HepG2 (cell line): ENCODE results near the gene EXOC3. TPM values are rescaled to one million over a fixed set of nuclear protein-coding genes. Genes with fewer than 3 reads are reported as not detected.

Experiments used
- ATAC-seq: fragments of 200-7000 bp; cut with Tn5 transposase; 3 replicates; pipeline ENCODE4 v1.9.1; 2020; ENCODE audit warnings: mild to moderate bottlenecking, moderate library complexity
- BruUV-seq: library from RNA; stranded (reverse); fragments of 400-500 nt; replicated peaks from 2 replicates; lab custom pipeline; 2021; lab: Mats Ljungman, UMichigan
- CTCF ChIA-PET: fragments of 300-600 bp; formaldehyde crosslinking; extraction: SDS; loops from one replicate; lab custom pipeline; 2021; ENCODE audit warnings: low total read pairs, inconsistent platforms, low intra/inter-chr PET ratio; lab: Yijun Ruan, JAX
- POLR2A ChIA-PET: fragments of 350-600 bp; sonication (Branson Sonifier 250); formaldehyde crosslinking; loops from one replicate; lab custom pipeline; 2020; ENCODE audit warnings: antibody characterized with exemption, inconsistent platforms; lab: Yijun Ruan, JAX
- DNase-seq: peaks from one replicate; pipeline ENCODE4 v3.0.0-alpha.2; 2015; ENCODE audit warnings: low spot score
- FAIRE-seq: peaks from 3 replicates; lab custom pipeline; 2011; peaks lifted over from hg19 to GRCh38; lab: Jason Lieb, UNC
- H2AFZ ChIP-seq: one replicate; pipeline ENCODE4 v1.6.1; 2011; ENCODE audit warnings: low read length, inconsistent platforms
- H3K27ac ChIP-seq: fragments of 300-600 bp; 3 replicates; pipeline ENCODE4 v1.8.0; 2011; ENCODE audit warnings: mixed run types, mild to moderate bottlenecking, mixed read lengths, low read length, inconsistent platforms; ENCODE audit not compliant: insufficient read depth; ENCODE audit errors: extremely low read length
- H3K27me3 ChIP-seq, 2 experiments: fragments of 200-600 bp in 1 of 2; 2 replicates in 1 of 2; 3 replicates in 1 of 2; pipeline versions ENCODE4 v1.6.0 to v1.8.0; 2011; ENCODE audit warnings: low read length in 2 of 2, mild to moderate bottlenecking in 2 of 2, moderate library complexity in 2 of 2, inconsistent platforms in 1 of 2; ENCODE audit not compliant: insufficient read depth in 2 of 2, control insufficient read depth in 1 of 2
- H3K36me3 ChIP-seq, 2 experiments: fragments of 200-600 bp in 1 of 2; replicated peaks in 1 of 2; 2 replicates in 1 of 2; 3 replicates in 1 of 2; pipeline versions ENCODE4 v1.5.1 to v1.8.0; 2011; ENCODE audit warnings: low read length in 2 of 2, inconsistent platforms in 1 of 2; ENCODE audit not compliant: insufficient read depth in 2 of 2, control insufficient read depth in 1 of 2
- H3K4me1 ChIP-seq: 2 replicates; pipeline ENCODE4 v1.5.1; 2012; ENCODE audit warnings: low read length, inconsistent platforms; ENCODE audit not compliant: insufficient read depth
- H3K4me2 ChIP-seq: 2 replicates; pipeline ENCODE4 v1.6.0; 2011; ENCODE audit warnings: low read depth, low read length, inconsistent platforms
- H3K4me3 ChIP-seq, 3 experiments: fragments of 200-600 bp in 1 of 3; sonication (generic), shearing (Covaris generic) in 1 of 3; replicated peaks in 1 of 3; 2 replicates each; pipeline ENCODE4 v1.5.1; 2011 to 2016; ENCODE audit warnings: low read length in 3 of 3, inconsistent platforms in 2 of 3, low read depth in 2 of 3, mild to moderate bottlenecking in 2 of 3, control low read depth in 1 of 3, mixed read lengths in 1 of 3; ENCODE audit not compliant: insufficient read depth in 1 of 3
- H3K79me2 ChIP-seq: one replicate; pipeline ENCODE4 v1.6.1; 2011; ENCODE audit warnings: low read length, inconsistent platforms; ENCODE audit not compliant: insufficient read depth
- H3K9ac ChIP-seq: 2 replicates; pipeline ENCODE4 v1.6.0; 2011; ENCODE audit warnings: mild to moderate bottlenecking, low read depth, low read length, inconsistent platforms; ENCODE audit not compliant: insufficient read depth
- H3K9me3 ChIP-seq: 2 replicates; pipeline ENCODE4 v1.5.1; 2012; ENCODE audit warnings: mild to moderate bottlenecking, low read length
- H4K20me1 ChIP-seq: 2 replicates; pipeline ENCODE4 v1.6.0; 2011; ENCODE audit warnings: inconsistent platforms, mild to moderate bottlenecking, low read length, moderate library complexity; ENCODE audit not compliant: insufficient read depth
- ATF7 ChIP-seq, 2 experiments: fragments of 450-650 bp in 1 of 2; sonication (generic) in 1 of 2; formaldehyde crosslinking in 1 of 2; IDR thresholded peaks; 2 replicates each; pipeline versions ENCODE4 v1.4.0 to v1.6.1; 2016 to 2020; ENCODE audit warnings: antibody characterized with exemption in 1 of 2, mild to moderate bottlenecking in 1 of 2, missing genetic modification reagents in 1 of 2
- GATAD1 ChIP-seq: IDR thresholded peaks from 2 replicates; pipeline ENCODE4 v1.6.1; 2016; ENCODE audit warnings: missing genetic modification reagents, missing compliant biosample characterization
- LCORL ChIP-seq, 2 experiments: fragments of 450-650 bp in 1 of 2; sonication (generic) in 1 of 2; formaldehyde crosslinking in 1 of 2; IDR thresholded peaks; 2 replicates each; pipeline versions ENCODE4 v1.5.0 to v1.6.1; 2017 to 2020; ENCODE audit warnings: antibody characterized with exemption in 1 of 2, missing genetic modification reagents in 1 of 2
- SRSF9 ChIP-seq: fragments of 200-400 bp; formaldehyde crosslinking; IDR thresholded peaks from 2 replicates; pipeline ENCODE4 v1.6.1; 2018; ENCODE audit warnings: borderline replicate concordance, mild to moderate bottlenecking, low read depth, low read length; ENCODE audit not compliant: insufficient read depth, poor library complexity, severe bottlenecking
- SYNCRIP ChIP-seq: fragments of 200-400 bp; formaldehyde crosslinking; IDR thresholded peaks from 2 replicates; pipeline ENCODE4 v1.6.1; 2018; ENCODE audit warnings: mild to moderate bottlenecking, low read depth, low read length; ENCODE audit not compliant: insufficient read depth
- THRA ChIP-seq: sonication (generic); formaldehyde crosslinking; IDR thresholded peaks from 2 replicates; pipeline ENCODE4 v1.4.0; 2020; ENCODE audit warnings: missing genetic modification reagents, borderline replicate concordance
- YEATS4 ChIP-seq: sonication (generic); formaldehyde crosslinking; IDR thresholded peaks from 2 replicates; pipeline ENCODE4 v1.4.0; 2020; ENCODE audit warnings: missing genetic modification reagents, borderline replicate concordance
- ZBTB34 ChIP-seq: sonication (generic); formaldehyde crosslinking; IDR thresholded peaks from 2 replicates; pipeline ENCODE4 v1.8.0; 2022; ENCODE audit warnings: mild to moderate bottlenecking, missing genetic modification reagents
- ZFAT ChIP-seq: sonication (generic); formaldehyde crosslinking; conservative IDR thresholded peaks from 2 replicates; pipeline ENCODE4 v1.8.1; 2023; ENCODE audit warnings: missing genetic modification reagents, inconsistent platforms
- ZNF12 ChIP-seq: sonication (generic); formaldehyde crosslinking; IDR thresholded peaks from 2 replicates; pipeline ENCODE4 v1.5.0; 2020; ENCODE audit warnings: missing genetic modification reagents
- ZNF34 ChIP-seq: sonication (generic); formaldehyde crosslinking; IDR thresholded peaks from 2 replicates; pipeline ENCODE4 v1.4.0; 2020; ENCODE audit warnings: mild to moderate bottlenecking, missing genetic modification reagents, borderline replicate concordance
- ZNF530 ChIP-seq: sonication (generic); formaldehyde crosslinking; IDR thresholded peaks from 2 replicates; pipeline ENCODE4 v1.5.0; 2020; ENCODE audit warnings: low read depth, mild to moderate bottlenecking, missing genetic modification reagents
- ZNF644 ChIP-seq: IDR thresholded peaks from 2 replicates; pipeline ENCODE4 v1.6.1; 2016; ENCODE audit warnings: low read depth
- ZSCAN22 ChIP-seq: sonication (generic); formaldehyde crosslinking; IDR thresholded peaks from 2 replicates; pipeline ENCODE4 v1.4.0; 2020; ENCODE audit warnings: mild to moderate bottlenecking, missing genetic modification reagents
- WGBS: methylation state at CpG from one replicate; pipeline ENCODE4 v1.1.6; 2017; ENCODE audit warnings: low lambda C conversion rate; 5-methylcytosine and 5-hydroxymethylcytosine counted together
- in situ Hi-C: cut with HindIII; loops from 2 replicates; pipeline ENCODE4 v1.10.0; 2017; ENCODE audit warnings: low pct_unique_long_range_greater_than_20kb; ENCODE audit not compliant: extremely low pct_ligation_motif_present
- intact Hi-C: fragments of 100-400 bp; cut with micrococcal nuclease; formaldehyde crosslinking; loops from one replicate; pipeline ENCODE4 v1.10.0; 2022; ENCODE audit not compliant: unreplicated experiment
- polyA plus RNA-seq, 8 experiments: library from polyadenylated mRNA; depleted of rRNA in 3 of 8; stranded (reverse) in 7 of 8; unstranded in 1 of 8; fragments of >200 nt; fragmentation: Illumina TruSeq in 4 of 8; extraction: Trizol in 4 of 8; gene quantifications; 2 replicates each; pipeline versions ENCODE4 v1.2.1 to v1.2.3, GENCODE V29; 2011 to 2016; ENCODE audit warnings: low read depth in 4 of 8, missing spikeins in 1 of 8, mixed read lengths in 1 of 8; ENCODE audit not compliant: insufficient read depth in 1 of 8
- total RNA-seq, 5 experiments: library from RNA; depleted of rRNA; stranded (reverse); fragments of >200 nt; fragmentation: Illumina TruSeq; extraction: Trizol; gene quantifications; 2 replicates each; pipeline ENCODE4 v1.2.3, GENCODE V29; 2016; ENCODE audit warnings: low read depth in 1 of 5

EXOC3 gene
- total and polyA plus RNA-seq, 2 of the 13 experiments (the other 11 are each of a cell fraction or from before 2014, with no cell fraction given) = 9.2 to 20.5 TPM

- ChIA-PET POLR2A (interaction anchor here (2.6 kb wide), 1 partner anchor 26 kb away, joined by 14 read pairs; no protein-coding TSS in a partner anchor), CTCF (no interaction called here)
- H3K4me1 ChIP-seq = peaks cover 32% of the 10 kb centered on the region
- in situ Hi-C loops (no loop called here), intact Hi-C loops (loop anchor here (2.0 kb wide), 1 partner anchor 140 kb away; the partner anchor contains the start of gene CEP72)
- peaks cover 0 to 4% of the 10 kb centered on the region in 2 experiments; a peak in 2 of 5 replicates for H3K36me3 ChIP-seq
- H3K9me3 ChIP-seq = no peaks in the 10 kb centered on the region
- peak overlapping the region; percentile 72 for H3K27ac ChIP-seq
- H3K4me2 ChIP-seq = peak overlapping the region; percentile 90
- peaks cover 8 to 32% of the 10 kb centered on the region in 2 experiments for H3K27me3 ChIP-seq
- DNase-seq = peak; percentile 52
- no CpG with 5 or more reads among the region's 137 CpGs for WGBS
- peak overlapping the region; percentile 87 for H3K9ac ChIP-seq
- H4K20me1 ChIP-seq = peaks cover 4% of the 10 kb centered on the region; the same call in 1 of the 2 replicates
- ATAC-seq = peak; percentile 58
- no peak overlapping the region for H2AFZ ChIP-seq
- BruUV-seq = no TSS peak
- H3K79me2 ChIP-seq = peaks cover 3% of the 10 kb centered on the region
- H3K4me3 ChIP-seq = peak overlapping the region; percentile 79 to 89 (median 89)
- no peak for FAIRE-seq
- TF ChIP-seq ZSCAN22 (CRISPR knock-in tag) = no peak
- peak; percentile 83 for TF ChIP-seq YEATS4 (CRISPR knock-in tag)
- peak; percentile 26; the same call in 1 of the 2 replicates for TF ChIP-seq THRA
- TF ChIP-seq ZBTB34 = no peak
- peak; percentile 85; the same call in 1 of the 2 replicates for TF ChIP-seq ZNF530 (CRISPR knock-in tag)
- TF ChIP-seq ZNF12 (CRISPR knock-in tag) = no peak
- TF ChIP-seq SRSF9 = no peak
- no peak for TF ChIP-seq ATF7 (IDR thresholded peaks at IDR 0.05)
- no peak for TF ChIP-seq ATF7 (CRISPR knock-in tag; IDR thresholded peaks at IDR 0.05)
- no peak for TF ChIP-seq ZNF644
- TF ChIP-seq LCORL (IDR thresholded peaks at IDR 0.05) = no peak
- TF ChIP-seq LCORL (CRISPR knock-in tag; IDR thresholded peaks at IDR 0.05) = no peak
- peak; percentile 61; the same call in 1 of the 2 replicates for TF ChIP-seq GATAD1 (CRISPR knock-in tag)
- TF ChIP-seq ZNF34 (CRISPR knock-in tag) = no peak
- TF ChIP-seq SYNCRIP = no peak
- peak; percentile 92 for TF ChIP-seq ZFAT
Observed at GRCh38 chr5:472656-473550, 29.9 kb downstream of the EXOC3 start.
